Adrenal gland (tissue), 5 donors: ENCODE results near the gene PTPRE.

Source experiments
- CTCF ChIP-seq, 6 experiments: fragments of 450-650 bp in 4 of 6; fragments of 200-600 bp in 2 of 6; sonication (generic) in 1 of 6; IDR thresholded peaks; 1 replicate in 5 of 6; 2 replicates in 1 of 6; pipeline versions ENCODE4 v1.5.1 to v1.8.0; 2016 to 2021; ENCODE audit warnings: antibody characterized with exemption in 6 of 6, mild to moderate bottlenecking in 2 of 6, moderate library complexity in 1 of 6
- POLR2A ChIP-seq, 2 donors: fragments of 450-650 bp; IDR thresholded peaks; one replicate each; pipeline ENCODE4 v1.6.1; 2017; ENCODE audit warnings: antibody characterized with exemption in 2 of 2, mild to moderate bottlenecking in 2 of 2, moderate library complexity in 1 of 2
- donor health status: DM: no; HTN: no; CAD: no.

GRCh38 chr10:128058750-128059134, 151.8 kb downstream of the PTPRE start:
- no peak for TF ChIP-seq POLR2A (IDR thresholded peaks at IDR 0.05)
- TF ChIP-seq CTCF (IDR thresholded peaks at IDR 0.05) = no peak
